Hippocampal formation (tissue), 2 donors: ENCODE measurements around the gene TUBAL3.

Experiments
- DNase-seq, 2 donors: peaks; one replicate each; lab custom pipeline; 2025; lab: John Stamatoyannopoulos, UW

Gene TUBAL3

GRCh38 chr10:5404208-5405041, at the start of gene TUBAL3:
TUBAL3 (minus strand) TSS chr10:5404828; CDS start chr10:5404792, 36 bp downstream.
- DNase-seq = no peak

GRCh38 chr10:5453749-5454489, 49.3 kb upstream of the TUBAL3 start:
- DNase-seq = no peak

- DNase-seq = no peak
Observed at GRCh38 chr10:5450605-5451384, 46.2 kb upstream of the TUBAL3 start.

- no peak for DNase-seq
Observed at GRCh38 chr10:5449823-5450222, 45.2 kb upstream of the TUBAL3 start.

- no peak for DNase-seq
Observed at GRCh38 chr10:5449227-5449626, 44.6 kb upstream of the TUBAL3 start.

GRCh38 chr10:5448333-5449001, 43.8 kb upstream of the TUBAL3 start:
- DNase-seq = no peak

- DNase-seq = no peak
Observed at GRCh38 chr10:5447611-5448071, 43.0 kb upstream of the TUBAL3 start.

GRCh38 chr10:5447056-5447455, 42.4 kb upstream of the TUBAL3 start:
- DNase-seq = no peak

GRCh38 chr10:5446390-5446926, 41.8 kb upstream of the TUBAL3 start:
- DNase-seq = peak in 1 of 2 donors; percentile 41

GRCh38 chr10:5445006-5445405, 40.4 kb upstream of the TUBAL3 start:
- DNase-seq = no peak

GRCh38 chr10:5443429-5443828, 38.8 kb upstream of the TUBAL3 start:
- DNase-seq = no peak

- no peak for DNase-seq
Observed at GRCh38 chr10:5442990-5443370, 38.4 kb upstream of the TUBAL3 start.

GRCh38 chr10:5442065-5442989, 37.7 kb upstream of the TUBAL3 start:
- peak in 1 of 2 donors; percentile 58 for DNase-seq

- no peak for DNase-seq
Observed at GRCh38 chr10:5441106-5441505, 36.5 kb upstream of the TUBAL3 start.

GRCh38 chr10:5440206-5440605, 35.6 kb upstream of the TUBAL3 start:
- DNase-seq = no peak

GRCh38 chr10:5435328-5435727, 30.7 kb upstream of the TUBAL3 start:
- DNase-seq = no peak

GRCh38 chr10:5434017-5434753, 29.6 kb upstream of the TUBAL3 start:
- DNase-seq = peak in 1 of 2 donors; percentile 34

- DNase-seq = no peak
Observed at GRCh38 chr10:5433182-5433581, 28.6 kb upstream of the TUBAL3 start.

GRCh38 chr10:5428133-5428532, 23.5 kb upstream of the TUBAL3 start:
- DNase-seq = no peak

- no peak for DNase-seq
Observed at GRCh38 chr10:5424751-5425150, 20.1 kb upstream of the TUBAL3 start.
